Osteoblast (primary cell): ENCODE measurements around the gene GARRE1. TPM values are rescaled to one million over a fixed set of nuclear protein-coding genes. Genes with fewer than 3 reads are reported as not detected.

Experiments used
- DNase-seq: peaks from one replicate; pipeline ENCODE4 v3.0.0; 2011; ENCODE audit warnings: low spot score, mixed read lengths; ENCODE audit not compliant: insufficient read length; ENCODE audit errors: missing footprints
- H2AFZ ChIP-seq: 2 replicates; pipeline ENCODE4 v1.6.0; 2011; ENCODE audit warnings: mild to moderate bottlenecking, low read length
- H3K27ac ChIP-seq: 2 replicates; pipeline ENCODE4 v1.5.1; 2011; ENCODE audit warnings: mild to moderate bottlenecking, low read depth, low read length, moderate library complexity
- H3K27me3 ChIP-seq: 2 replicates; pipeline ENCODE4 v1.6.0; 2012; ENCODE audit warnings: mild to moderate bottlenecking, control low read depth, inconsistent platforms, low read length, moderate library complexity; ENCODE audit not compliant: insufficient read depth
- H3K36me3 ChIP-seq: 2 replicates; pipeline ENCODE4 v1.5.1; 2011; ENCODE audit warnings: mild to moderate bottlenecking, low read length, control low read depth, moderate library complexity; ENCODE audit not compliant: insufficient read depth
- H3K4me1 ChIP-seq: 2 replicates; pipeline ENCODE4 v1.5.1; 2011; ENCODE audit warnings: mild to moderate bottlenecking, low read length, control low read depth, moderate library complexity; ENCODE audit not compliant: insufficient read depth
- H3K4me2 ChIP-seq: 2 replicates; pipeline ENCODE4 v1.6.0; 2011; ENCODE audit warnings: mild to moderate bottlenecking, low read length; ENCODE audit not compliant: insufficient read depth
- H3K4me3 ChIP-seq: fragments of 200-600 bp; sonication (generic); 3 replicates; pipeline ENCODE4 v1.5.1; 2012; ENCODE audit warnings: mild to moderate bottlenecking, low read length, inconsistent platforms; ENCODE audit not compliant: insufficient read depth
- H3K79me2 ChIP-seq: 2 replicates; pipeline ENCODE4 v1.6.0; 2012; ENCODE audit warnings: mild to moderate bottlenecking, low read length, control low read depth, inconsistent platforms; ENCODE audit not compliant: insufficient read depth
- H3K9me3 ChIP-seq: 2 replicates; pipeline ENCODE4 v1.5.1; 2011; ENCODE audit warnings: low read depth, low read length, control low read depth
- H4K20me1 ChIP-seq: 2 replicates; pipeline ENCODE4 v1.6.0; 2012; ENCODE audit warnings: mild to moderate bottlenecking, low read length, control low read depth; ENCODE audit not compliant: insufficient read depth
- total RNA-seq: library from RNA; depleted of rRNA; stranded (reverse); fragments of >200 nt; gene quantifications from 2 replicates; pipeline ENCODE4 v1.2.3, GENCODE V29; 2012
- TF ChIP-seq, protein P1 (sequence below): IDR thresholded peaks from 2 replicates; pipeline ENCODE4 v1.5.1; 2011; ENCODE audit warnings: mild to moderate bottlenecking, low read depth, low read length, moderate library complexity; ENCODE audit errors: extremely low read depth

The GARRE1 gene
- total RNA-seq, 1 donor: 25.0 TPM

DNA sequence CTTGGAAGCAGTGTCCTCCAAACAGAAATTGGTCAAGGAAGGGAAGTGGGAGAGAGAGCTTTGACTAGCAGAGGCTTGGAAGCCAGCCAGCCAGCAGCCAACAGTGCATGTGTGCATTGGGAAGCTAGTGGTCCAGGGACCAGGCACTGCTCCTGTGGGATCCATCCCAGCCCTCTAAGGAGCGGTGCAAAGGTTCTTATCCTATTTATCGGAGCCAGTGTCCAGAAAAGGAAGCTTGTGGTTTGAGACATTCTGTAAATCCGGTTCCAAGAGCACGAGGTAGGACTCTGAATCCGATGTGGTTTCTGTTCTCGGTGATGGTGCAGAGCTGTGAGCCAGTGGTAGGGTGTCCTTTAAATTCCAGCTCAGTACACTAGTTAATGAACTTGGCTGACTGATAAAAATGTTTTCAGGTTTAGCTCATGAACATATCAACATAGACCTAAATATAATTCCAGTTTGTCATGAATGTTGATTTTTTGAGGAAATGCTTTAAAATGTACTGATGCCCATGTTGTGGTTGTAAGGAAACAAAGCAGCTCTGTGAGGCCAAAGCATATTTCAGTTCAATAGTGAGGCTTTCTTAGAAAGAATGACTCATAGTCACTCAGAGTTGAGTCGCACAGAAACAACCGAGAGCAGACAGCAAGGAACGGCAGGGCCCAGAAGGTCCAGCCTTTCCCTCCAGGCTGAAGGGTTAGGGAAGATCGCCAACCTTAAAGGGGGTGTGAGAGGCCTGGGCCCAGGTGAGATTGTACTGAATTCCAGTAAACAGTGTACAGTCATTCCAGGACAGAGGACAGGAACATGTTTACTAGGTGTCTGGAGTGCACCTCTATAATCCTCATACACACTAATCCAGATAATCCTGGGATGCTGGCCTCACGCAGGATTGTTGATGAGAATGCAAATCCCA, 21.5 kb upstream of the GARRE1 start:
- DNase-seq: peak; percentile 93
- Histone ChIP-seq H3K4me1 (peaks cover 44% of the 10 kb centered on the region), H3K27me3 (no peaks in the 10 kb centered on the region), H3K27ac (peak overlapping the region; percentile 93), H2AFZ (no peak overlapping the region), H4K20me1 (peaks cover 6% of the 10 kb centered on the region), H3K4me2 (peak overlapping the region; percentile 65), H3K9me3 (no peaks in the 10 kb centered on the region), H3K79me2 (peaks cover 6% of the 10 kb centered on the region), H3K36me3 (peaks cover 33% of the 10 kb centered on the region), H3K4me3 (peak overlapping the region; percentile 38)
- TF ChIP-seq, protein P1, sequence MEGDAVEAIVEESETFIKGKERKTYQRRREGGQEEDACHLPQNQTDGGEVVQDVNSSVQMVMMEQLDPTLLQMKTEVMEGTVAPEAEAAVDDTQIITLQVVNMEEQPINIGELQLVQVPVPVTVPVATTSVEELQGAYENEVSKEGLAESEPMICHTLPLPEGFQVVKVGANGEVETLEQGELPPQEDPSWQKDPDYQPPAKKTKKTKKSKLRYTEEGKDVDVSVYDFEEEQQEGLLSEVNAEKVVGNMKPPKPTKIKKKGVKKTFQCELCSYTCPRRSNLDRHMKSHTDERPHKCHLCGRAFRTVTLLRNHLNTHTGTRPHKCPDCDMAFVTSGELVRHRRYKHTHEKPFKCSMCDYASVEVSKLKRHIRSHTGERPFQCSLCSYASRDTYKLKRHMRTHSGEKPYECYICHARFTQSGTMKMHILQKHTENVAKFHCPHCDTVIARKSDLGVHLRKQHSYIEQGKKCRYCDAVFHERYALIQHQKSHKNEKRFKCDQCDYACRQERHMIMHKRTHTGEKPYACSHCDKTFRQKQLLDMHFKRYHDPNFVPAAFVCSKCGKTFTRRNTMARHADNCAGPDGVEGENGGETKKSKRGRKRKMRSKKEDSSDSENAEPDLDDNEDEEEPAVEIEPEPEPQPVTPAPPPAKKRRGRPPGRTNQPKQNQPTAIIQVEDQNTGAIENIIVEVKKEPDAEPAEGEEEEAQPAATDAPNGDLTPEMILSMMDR: no peak

DNA sequence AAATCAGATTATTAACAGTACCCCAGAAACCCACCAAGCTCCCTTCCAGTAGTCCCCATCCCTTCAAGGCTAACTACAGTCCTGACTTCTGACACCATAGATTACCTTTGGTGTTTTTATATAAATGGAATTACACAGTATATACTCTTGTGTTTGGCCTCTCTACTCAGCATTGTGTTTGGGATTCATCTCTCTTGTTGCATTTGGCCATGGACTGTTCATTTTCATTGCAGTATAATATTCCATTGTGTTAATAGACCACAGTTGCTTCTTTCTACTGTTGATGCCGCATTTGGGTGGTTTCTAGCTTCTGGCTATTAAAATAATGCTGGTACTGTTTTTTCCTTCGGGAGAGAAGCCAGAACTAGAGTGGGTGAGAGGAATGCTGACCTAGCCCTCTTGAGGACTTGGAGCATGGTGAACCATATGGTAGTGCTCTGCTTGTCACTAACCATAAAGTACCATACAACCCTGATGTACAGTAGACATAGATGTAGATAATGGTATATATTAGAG, 18.9 kb upstream of the GARRE1 start:
- peaks cover 33% of the 10 kb centered on the region for H3K4me1 ChIP-seq
- peaks cover 3% of the 10 kb centered on the region for H4K20me1 ChIP-seq
- no peaks in the 10 kb centered on the region for H3K27me3 ChIP-seq
- no peak for DNase-seq
- no peak overlapping the region for H3K4me3 ChIP-seq
- TF ChIP-seq, protein P1: no peak
- H3K9me3 ChIP-seq: no peaks in the 10 kb centered on the region
- H3K79me2 ChIP-seq: no peaks in the 10 kb centered on the region
- peak overlapping the region; percentile 25 for H3K4me2 ChIP-seq
- H2AFZ ChIP-seq: no peak overlapping the region
- peaks cover 10% of the 10 kb centered on the region for H3K36me3 ChIP-seq
- H3K27ac ChIP-seq: peak overlapping the region; percentile 17

DNA sequence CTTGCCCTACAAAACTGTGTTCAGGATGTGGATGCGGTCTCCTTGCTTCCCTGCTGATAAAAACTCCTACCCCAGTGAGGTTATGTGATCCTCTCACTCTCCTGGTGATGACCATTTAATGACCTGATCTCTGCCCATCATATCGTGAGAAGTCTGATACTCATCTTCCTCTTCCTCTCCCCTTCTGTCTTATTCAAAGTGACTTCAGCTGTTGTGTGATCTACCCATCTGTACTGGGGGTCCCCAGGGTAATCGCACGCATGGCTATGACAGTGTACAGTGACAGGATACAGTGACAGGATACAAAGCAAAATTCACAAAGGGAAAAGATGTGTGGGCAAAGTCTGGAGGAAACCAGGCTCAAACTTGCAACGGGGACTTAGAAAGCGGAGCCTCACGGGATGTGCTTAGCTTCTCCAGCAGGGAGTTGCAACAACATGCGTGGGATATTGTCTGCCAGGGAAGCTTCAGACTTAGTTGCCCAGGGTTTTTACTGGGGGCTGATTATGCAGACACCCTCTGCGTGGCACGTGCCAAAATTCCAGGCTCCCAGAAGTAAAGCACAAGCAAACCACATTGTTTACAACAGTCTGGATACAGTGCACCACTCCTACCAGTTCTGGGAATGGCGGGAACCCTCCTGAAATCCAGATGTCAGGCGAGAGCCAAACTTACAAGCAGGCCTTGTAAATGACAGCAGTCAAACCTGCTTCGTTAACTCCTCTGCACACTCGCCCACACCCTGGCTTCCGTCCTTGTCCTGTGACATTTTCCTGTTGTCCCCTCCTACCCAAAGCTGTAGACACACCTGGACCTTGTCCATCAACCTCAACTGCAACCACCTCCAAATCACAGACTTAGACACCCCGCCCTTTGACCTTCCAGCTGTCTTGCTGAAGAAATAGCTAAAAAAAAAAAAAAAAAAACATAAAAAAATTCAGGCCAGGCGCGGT, 18.0 kb upstream of the GARRE1 start:
- Histone ChIP-seq H3K79me2 (no peaks in the 10 kb centered on the region), H4K20me1 (peaks cover 3% of the 10 kb centered on the region), H3K4me2 (peak overlapping the region; percentile 25), H3K4me3 (no peak overlapping the region), H3K9me3 (no peaks in the 10 kb centered on the region), H3K4me1 (peaks cover 33% of the 10 kb centered on the region), H2AFZ (no peak overlapping the region), H3K27ac (peak overlapping the region; percentile 17), H3K36me3 (peaks cover 2% of the 10 kb centered on the region), H3K27me3 (no peaks in the 10 kb centered on the region)
- TF ChIP-seq, protein P1: no peak
- no peak for DNase-seq
